AG09319 (cell line): ENCODE data around the gene SP5.

Experiments
- DNase-seq: peaks from one replicate; pipeline ENCODE4 v3.0.0-alpha.2; 2010; ENCODE audit warnings: low read depth; ENCODE audit errors: extremely low read depth
- TF ChIP-seq, protein P1 (sequence below): IDR thresholded peaks from 2 replicates; pipeline ENCODE4 v1.5.1; 2011; ENCODE audit warnings: low read depth, mild to moderate bottlenecking, inconsistent platforms, low read length, moderate library complexity

SP5 gene

DNA sequence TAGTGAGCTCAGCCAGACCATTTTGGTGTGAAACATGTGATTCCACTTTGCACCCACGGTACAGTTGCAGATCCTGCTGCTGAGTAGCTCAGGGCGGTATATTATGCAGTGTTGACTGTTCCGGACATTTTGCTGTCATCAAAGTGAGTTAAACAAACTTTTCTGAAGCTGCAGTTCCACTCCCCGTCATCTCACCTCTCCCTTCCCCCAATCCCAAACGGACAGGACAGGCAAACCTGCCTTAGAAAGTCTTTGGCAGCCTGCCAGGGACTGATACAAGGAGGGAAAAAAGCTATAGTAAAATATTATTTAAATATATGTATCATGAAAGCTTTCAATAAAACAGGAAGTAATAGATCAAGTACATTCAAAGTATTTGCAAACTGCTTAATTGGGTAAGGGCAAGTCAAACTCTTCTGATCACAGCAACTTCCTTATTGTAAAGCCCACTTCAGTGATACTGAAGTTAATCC, 35.5 kb upstream of the SP5 start:
- DNase-seq = no peak
- TF ChIP-seq, protein P1, sequence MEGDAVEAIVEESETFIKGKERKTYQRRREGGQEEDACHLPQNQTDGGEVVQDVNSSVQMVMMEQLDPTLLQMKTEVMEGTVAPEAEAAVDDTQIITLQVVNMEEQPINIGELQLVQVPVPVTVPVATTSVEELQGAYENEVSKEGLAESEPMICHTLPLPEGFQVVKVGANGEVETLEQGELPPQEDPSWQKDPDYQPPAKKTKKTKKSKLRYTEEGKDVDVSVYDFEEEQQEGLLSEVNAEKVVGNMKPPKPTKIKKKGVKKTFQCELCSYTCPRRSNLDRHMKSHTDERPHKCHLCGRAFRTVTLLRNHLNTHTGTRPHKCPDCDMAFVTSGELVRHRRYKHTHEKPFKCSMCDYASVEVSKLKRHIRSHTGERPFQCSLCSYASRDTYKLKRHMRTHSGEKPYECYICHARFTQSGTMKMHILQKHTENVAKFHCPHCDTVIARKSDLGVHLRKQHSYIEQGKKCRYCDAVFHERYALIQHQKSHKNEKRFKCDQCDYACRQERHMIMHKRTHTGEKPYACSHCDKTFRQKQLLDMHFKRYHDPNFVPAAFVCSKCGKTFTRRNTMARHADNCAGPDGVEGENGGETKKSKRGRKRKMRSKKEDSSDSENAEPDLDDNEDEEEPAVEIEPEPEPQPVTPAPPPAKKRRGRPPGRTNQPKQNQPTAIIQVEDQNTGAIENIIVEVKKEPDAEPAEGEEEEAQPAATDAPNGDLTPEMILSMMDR = no peak

DNA sequence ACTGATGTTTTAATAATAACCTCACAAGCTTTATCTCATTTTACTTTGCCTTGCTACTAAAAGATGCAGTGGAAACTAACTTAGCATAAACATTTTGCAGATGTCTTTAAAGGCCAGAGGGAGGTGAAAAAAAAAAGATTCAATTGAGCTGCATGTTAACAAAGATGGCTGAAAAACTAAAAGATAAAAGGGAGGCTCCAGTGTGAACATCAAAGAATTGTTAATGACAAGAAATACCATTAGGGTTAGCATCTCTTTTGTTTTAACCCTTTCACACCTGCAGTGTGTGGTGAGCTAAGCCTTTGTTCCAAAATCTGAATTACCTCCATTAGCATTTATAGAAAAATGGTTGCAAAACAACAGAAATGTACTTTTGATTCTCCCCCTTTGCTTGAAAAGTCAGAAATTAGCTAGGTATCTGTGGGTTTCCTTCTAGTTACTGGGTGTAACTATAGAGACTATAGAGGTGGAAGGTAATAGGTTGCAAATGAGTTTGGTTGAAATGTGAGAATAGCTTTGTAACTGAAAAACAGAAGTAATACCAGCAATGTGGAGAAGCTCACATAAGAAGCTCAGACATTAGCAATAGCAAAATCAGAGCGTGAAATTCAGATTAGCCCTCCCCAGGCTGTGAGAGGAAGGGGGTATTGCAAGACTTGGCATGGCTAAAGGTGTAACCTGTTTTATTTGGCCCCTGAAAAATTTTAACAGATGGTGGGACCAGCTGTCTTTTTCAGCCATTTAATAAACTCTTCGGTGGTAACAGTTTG, 34.8 kb upstream of the SP5 start:
- no peak for DNase-seq
- TF ChIP-seq, protein P1 = no peak

DNA sequence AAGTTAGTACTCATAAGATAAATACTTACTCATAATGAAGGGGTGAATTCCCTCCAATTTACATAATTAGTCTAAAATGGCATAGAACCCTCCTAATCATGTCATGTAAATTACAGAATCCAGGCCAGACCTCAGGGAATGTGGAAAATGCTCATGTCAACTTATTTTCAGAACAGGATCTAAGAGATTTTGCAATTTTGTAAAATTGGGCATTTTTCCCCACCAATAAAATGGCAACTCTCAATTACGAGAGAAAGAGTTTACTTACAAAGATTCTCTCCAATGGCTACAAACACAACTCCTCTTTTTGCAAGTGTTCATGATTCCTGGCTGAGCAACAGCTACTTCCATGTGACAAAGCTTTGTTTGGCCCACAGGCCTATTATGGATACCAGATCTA, 33.8 kb upstream of the SP5 start:
- DNase-seq = no peak
- TF ChIP-seq, protein P1 = no peak

DNA sequence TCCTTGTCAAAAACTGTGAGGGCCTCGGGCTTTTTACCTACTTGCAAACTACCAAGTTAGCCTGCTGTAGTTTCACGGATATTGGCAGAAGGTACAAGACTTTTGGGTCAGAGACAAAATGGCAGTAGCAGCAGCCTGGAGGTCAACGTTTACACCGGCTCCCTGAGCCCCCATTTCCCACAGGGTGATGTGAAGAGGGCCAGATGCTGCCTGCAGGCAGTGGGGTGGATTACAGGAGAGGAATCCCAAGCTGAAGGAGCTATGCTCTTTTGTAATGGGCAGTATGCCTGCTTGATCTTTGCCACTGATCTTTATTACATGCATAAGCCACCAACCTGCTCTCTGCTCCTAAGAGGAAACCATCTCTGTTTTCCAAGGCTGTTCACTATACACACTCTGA, 29.5 kb upstream of the SP5 start:
- TF ChIP-seq, protein P1 = no peak
- DNase-seq = no peak

DNA sequence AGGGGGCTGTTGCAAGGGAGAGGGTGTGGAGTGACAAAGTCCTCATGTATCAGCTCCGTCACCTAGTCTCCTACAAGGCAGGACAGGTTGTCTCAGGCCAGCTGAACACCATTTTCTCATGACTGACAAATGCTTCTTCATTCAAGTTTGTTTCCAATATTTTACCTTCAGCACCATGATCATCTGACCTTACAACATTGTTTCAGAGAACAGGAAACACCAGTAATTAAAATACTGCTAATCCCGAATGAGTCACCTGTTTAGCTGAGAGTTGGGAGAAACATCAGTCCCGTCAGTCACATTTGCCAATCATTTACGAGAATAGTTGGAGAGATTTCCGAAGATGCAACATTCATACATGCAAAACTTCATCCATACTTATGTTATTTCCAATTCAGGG, 25.7 kb upstream of the SP5 start:
- no peak for DNase-seq
- TF ChIP-seq, protein P1 = no peak

DNA sequence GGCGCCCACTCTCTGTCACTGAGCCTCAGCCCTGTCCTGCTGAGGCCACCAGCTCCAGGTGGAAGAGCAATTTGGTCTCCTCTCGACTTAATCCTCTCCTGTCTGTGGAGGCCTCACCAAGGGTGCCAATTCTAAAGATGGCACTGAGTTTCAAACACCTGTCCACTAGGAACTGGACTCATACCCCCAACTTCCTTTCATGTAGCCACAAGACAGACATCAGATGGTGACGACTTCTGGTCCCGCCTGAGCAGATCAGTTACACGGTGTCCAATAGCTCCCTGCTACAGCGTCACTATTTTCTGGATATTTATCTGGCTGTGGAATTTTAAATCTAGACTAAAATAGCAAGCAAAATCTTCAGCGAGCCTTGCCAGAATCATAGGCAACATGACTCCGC, 24.5 kb upstream of the SP5 start:
- TF ChIP-seq, protein P1 = no peak
- no peak for DNase-seq

DNA sequence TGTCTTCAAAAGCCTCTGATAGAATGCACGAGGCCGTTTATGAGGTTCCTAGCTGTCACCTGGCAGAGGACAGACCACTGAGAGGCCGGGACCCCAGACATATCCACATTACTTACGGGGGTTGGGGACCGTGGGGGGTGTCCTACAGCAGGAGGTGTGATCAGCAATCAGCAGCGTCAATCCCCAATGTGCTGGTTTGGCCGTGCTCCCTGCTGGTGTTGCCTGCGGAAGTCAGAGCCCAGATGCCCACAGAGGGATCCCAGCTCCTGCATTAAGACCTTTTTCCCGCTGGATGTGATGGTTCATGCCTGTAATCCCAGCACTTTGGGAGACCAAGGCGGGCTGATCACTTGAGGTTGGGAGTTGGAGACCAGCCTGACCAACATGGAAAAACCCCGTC, 20.8 kb upstream of the SP5 start:
- DNase-seq = no peak
- TF ChIP-seq, protein P1 = no peak
